ENCODE data around the gene REPS1. TPM values are rescaled to one million over a fixed set of nuclear protein-coding genes. Genes with fewer than 3 reads are reported as not detected.
A peak's percentile ranks its signal among the peaks of the same experiment; 100 is the strongest.

Gene REPS1
- total RNA-seq, 1 experiment from 2014 or later, result 74.4 TPM

DNA sequence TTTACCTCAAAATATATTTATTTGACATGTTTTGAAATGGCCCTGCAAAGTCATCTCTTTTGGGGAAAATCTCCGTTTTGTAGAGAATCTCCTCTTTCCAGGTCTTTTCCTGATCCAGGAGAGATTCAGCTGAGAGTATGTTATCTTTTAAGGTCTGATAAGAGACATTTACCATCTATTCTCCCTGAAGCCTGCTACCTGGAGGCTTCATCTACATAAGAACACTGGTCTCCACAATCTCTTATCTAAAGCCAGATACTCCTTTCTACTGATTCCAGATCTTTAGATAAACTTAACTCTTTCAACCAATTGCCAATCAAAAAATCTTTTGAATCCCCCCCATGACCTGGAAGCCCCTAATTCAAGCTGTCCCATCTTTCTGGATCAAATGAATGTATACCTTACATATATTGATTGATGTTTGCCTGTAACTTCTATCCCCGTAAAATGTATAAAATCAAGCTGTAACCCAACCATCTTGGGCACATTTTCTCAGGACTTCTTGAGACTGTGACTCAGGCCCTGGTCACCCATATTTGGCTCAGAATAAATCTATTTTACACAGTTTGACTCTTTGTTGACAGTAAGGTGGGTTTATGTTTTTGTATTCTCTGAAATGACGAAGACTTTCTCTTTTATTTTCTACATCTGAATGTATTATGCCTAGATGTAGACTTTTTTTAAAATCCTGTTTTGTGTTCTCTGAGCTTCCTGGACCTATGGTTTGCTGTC lies 96.6 kb downstream of the REPS1 start:
- no peak overlapping the region for H3K56ac ChIP-seq (ENCODE audit: insufficient read length, low read depth, low read length)
- no peak overlapping the region for H3K9ac ChIP-seq (ENCODE audit: extremely low read depth, insufficient read length, low read length)
- peaks cover 4% of the 10 kb centered on the region; the same call in 1 of the 2 replicates for H3K4me1 ChIP-seq (ENCODE audit: insufficient read depth, low read length)
- no peaks in the 10 kb centered on the region for H3K79me2 ChIP-seq (ENCODE audit: insufficient read depth, low read length)
- H3K27me3 ChIP-seq (ENCODE audit: insufficient read depth, low read length), result no peaks in the 10 kb centered on the region
- H4K91ac ChIP-seq (ENCODE audit: insufficient read length, low read depth, low read length), result no peak overlapping the region
- H4K8ac ChIP-seq (replicated peaks; ENCODE audit: insufficient read length, low read depth, low read length), result no peak overlapping the region
- WGBS (ENCODE audit: extremely low coverage, insufficient read length, low lambda C conversion rate), result no CpG with 5 or more reads among the region's 3 CpGs
- no peak overlapping the region for H3K14ac ChIP-seq (ENCODE audit: insufficient read depth, low read length)
- peak overlapping the region in 2 of 3 experiments; percentile 32 to 78; a peak in 2 of 7 replicates for H3K27ac Mint-ChIP-seq
- no peaks in the 10 kb centered on the region for H3K27me3 Mint-ChIP-seq (ENCODE audit: low read depth)
- no peaks in the 10 kb centered on the region for H4K20me1 ChIP-seq (ENCODE audit: control insufficient read depth, insufficient read depth, insufficient read length)
- H3K4me3 Mint-ChIP-seq, result no peak overlapping the region
- H2AFZ ChIP-seq (ENCODE audit: low read length), result no peak overlapping the region
- H3K4me2 ChIP-seq (ENCODE audit: insufficient read depth, insufficient read length, low read length), result no peak overlapping the region
- H3K4me1 Mint-ChIP-seq, result peaks cover 16 to 19% of the 10 kb centered on the region in 2 experiments
- no peak overlapping the region for H2BK120ac ChIP-seq (ENCODE audit: low read depth, low read length, poor library complexity, severe bottlenecking)
- H2AK5ac ChIP-seq (ENCODE audit: insufficient read length, low read length), result no peak overlapping the region
- no peak overlapping the region for H3K18ac ChIP-seq (ENCODE audit: insufficient read length, low read depth, low read length)
- no peak overlapping the region for H4K5ac ChIP-seq (ENCODE audit: insufficient read length, low read depth, low read length)
- no peak overlapping the region for H2BK20ac ChIP-seq (ENCODE audit: low read depth, low read length, poor library complexity, severe bottlenecking)
- no peak overlapping the region for H2BK12ac ChIP-seq (ENCODE audit: insufficient read length, low read depth, low read length)
- H3T11ph ChIP-seq (ENCODE audit: low read length), result no peak overlapping the region
- DNase-seq, result no peak
- TF ChIP-seq, protein P1, sequence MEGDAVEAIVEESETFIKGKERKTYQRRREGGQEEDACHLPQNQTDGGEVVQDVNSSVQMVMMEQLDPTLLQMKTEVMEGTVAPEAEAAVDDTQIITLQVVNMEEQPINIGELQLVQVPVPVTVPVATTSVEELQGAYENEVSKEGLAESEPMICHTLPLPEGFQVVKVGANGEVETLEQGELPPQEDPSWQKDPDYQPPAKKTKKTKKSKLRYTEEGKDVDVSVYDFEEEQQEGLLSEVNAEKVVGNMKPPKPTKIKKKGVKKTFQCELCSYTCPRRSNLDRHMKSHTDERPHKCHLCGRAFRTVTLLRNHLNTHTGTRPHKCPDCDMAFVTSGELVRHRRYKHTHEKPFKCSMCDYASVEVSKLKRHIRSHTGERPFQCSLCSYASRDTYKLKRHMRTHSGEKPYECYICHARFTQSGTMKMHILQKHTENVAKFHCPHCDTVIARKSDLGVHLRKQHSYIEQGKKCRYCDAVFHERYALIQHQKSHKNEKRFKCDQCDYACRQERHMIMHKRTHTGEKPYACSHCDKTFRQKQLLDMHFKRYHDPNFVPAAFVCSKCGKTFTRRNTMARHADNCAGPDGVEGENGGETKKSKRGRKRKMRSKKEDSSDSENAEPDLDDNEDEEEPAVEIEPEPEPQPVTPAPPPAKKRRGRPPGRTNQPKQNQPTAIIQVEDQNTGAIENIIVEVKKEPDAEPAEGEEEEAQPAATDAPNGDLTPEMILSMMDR (conservative IDR thresholded peaks at IDR 0.05), result no peak
- no peak overlapping the region for H3K23ac ChIP-seq (ENCODE audit: insufficient read length, low read depth, low read length)
- no peak overlapping the region for H3K4ac ChIP-seq (ENCODE audit: low read depth, low read length)
- H2BK5ac ChIP-seq (ENCODE audit: insufficient read length, low read length), result no peak overlapping the region
- peaks cover 0 to 5% (median 0%) of the 10 kb centered on the region in 3 experiments; a peak in 2 of 7 replicates for H3K36me3 Mint-ChIP-seq (ENCODE audit: insufficient read depth in 1 of 3, low read depth in 3 of 3)
- no peaks in the 10 kb centered on the region for H3K23me2 ChIP-seq (ENCODE audit: insufficient read length, low read depth, low read length, poor library complexity, severe bottlenecking)
- no peaks in the 10 kb centered on the region for H3K79me1 ChIP-seq (ENCODE audit: insufficient read depth, low read depth, low read length, poor library complexity, severe bottlenecking)
- H3K27ac ChIP-seq (ENCODE audit: insufficient read length, low read depth, low read length), result no peak overlapping the region
- H3K9me3 ChIP-seq (ENCODE audit: control insufficient read depth, low read depth, low read length), result no peaks in the 10 kb centered on the region
- no peak overlapping the region for H2BK15ac ChIP-seq (ENCODE audit: low read depth, low read length)
- H3K9me3 Mint-ChIP-seq, result no peaks in the 10 kb centered on the region
